Mucosa of descending colon (tissue), 3 donors: ENCODE results near the gene FBXO15. TPM values are rescaled to one million over a fixed set of nuclear protein-coding genes. Genes with fewer than 3 reads are reported as not detected.
A peak's percentile ranks its signal among the peaks of the same experiment; 100 is the strongest.

Experiments
- ATAC-seq: fragments of 200-7000 bp; cut with Tn5 transposase; one replicate; pipeline ENCODE4 v1.9.1; 2020; ENCODE audit warnings: mild to moderate bottlenecking, moderate library complexity
- DNase-seq, 3 donors: peaks; one replicate each; pipeline ENCODE4 v3.0.0-alpha.2; 2020
- H3K36me3 ChIP-seq: fragments of 200-600 bp; one replicate; pipeline ENCODE4 v1.8.0; 2021; ENCODE audit warnings: low read depth, mild to moderate bottlenecking
- H3K4me1 ChIP-seq: fragments of 200-600 bp; one replicate; pipeline ENCODE4 v1.8.0; 2021; ENCODE audit warnings: low read depth, mild to moderate bottlenecking
- H3K4me3 ChIP-seq: fragments of 200-600 bp; one replicate; pipeline ENCODE4 v1.8.0; 2021; ENCODE audit warnings: mild to moderate bottlenecking
- H3K9me3 ChIP-seq: fragments of 200-600 bp; one replicate; pipeline ENCODE4 v1.8.0; 2021; ENCODE audit warnings: mild to moderate bottlenecking
- CTCF ChIP-seq: fragments of 200-600 bp; IDR thresholded peaks from one replicate; pipeline ENCODE4 v1.8.0; 2022; ENCODE audit warnings: antibody characterized with exemption, mild to moderate bottlenecking
- intact Hi-C, 2 donors: fragments of 100-400 bp; cut with DNase I in 1 of 2; cut with micrococcal nuclease in 1 of 2; formaldehyde crosslinking; loops; one replicate each; pipeline versions ENCODE4 v1.11.0 to v1.11.1; 2022; cut with DNase I, micrococcal nuclease
- total RNA-seq, 3 donors: library from RNA; stranded (reverse); fragmentation: NEBNext Ultra II Directional in 2 of 3; extraction: Animal tissue kit (Norgen Biotek cat#: 25700) in 2 of 3; gene quantifications; one replicate each; pipeline versions ENCODE4 v1.2.1 to v1.2.4, GENCODE V29; 2021 to 2023
- donor health status: DM: no; HTN: no; CAD: no; lungs with moderate emphysema.
- donor health status: DM: no; HTN: no; CAD: no.
- donor health status: DM: no; HTN: yes; CAD: no.

FBXO15 gene
- total RNA-seq, 3 donors from 2014 or later, result 0.43 to 1.0 TPM; not detected in 1

- peak; percentile 51 for ATAC-seq
- no peak overlapping the region for H3K4me3 ChIP-seq
Observed at GRCh38 chr18:74171910-74172606, 24.4 kb upstream of the FBXO15 start.

GRCh38 chr18:74166386-74166785 is 18.8 kb upstream of the FBXO15 start:
- ATAC-seq (peak; percentile 80), DNase-seq (no peak)
- no peak overlapping the region for H3K4me3 ChIP-seq
- H3K36me3 ChIP-seq, result no peaks in the 10 kb centered on the region
- H3K9me3 ChIP-seq, result no peaks in the 10 kb centered on the region
- H3K4me1 ChIP-seq, result no peaks in the 10 kb centered on the region
- intact Hi-C loops, result no loop called here
- no peak for TF ChIP-seq CTCF

More at GRCh38 chr18:74171910-74172606, 24.4 kb upstream of the FBXO15 start:
- Histone ChIP-seq H3K9me3 (no peaks in the 10 kb centered on the region), H3K4me1 (no peaks in the 10 kb centered on the region), H3K36me3 (no peaks in the 10 kb centered on the region)
- DNase-seq, result no peak
- TF ChIP-seq CTCF, result no peak
- intact Hi-C loops, result no loop called here

DNA sequence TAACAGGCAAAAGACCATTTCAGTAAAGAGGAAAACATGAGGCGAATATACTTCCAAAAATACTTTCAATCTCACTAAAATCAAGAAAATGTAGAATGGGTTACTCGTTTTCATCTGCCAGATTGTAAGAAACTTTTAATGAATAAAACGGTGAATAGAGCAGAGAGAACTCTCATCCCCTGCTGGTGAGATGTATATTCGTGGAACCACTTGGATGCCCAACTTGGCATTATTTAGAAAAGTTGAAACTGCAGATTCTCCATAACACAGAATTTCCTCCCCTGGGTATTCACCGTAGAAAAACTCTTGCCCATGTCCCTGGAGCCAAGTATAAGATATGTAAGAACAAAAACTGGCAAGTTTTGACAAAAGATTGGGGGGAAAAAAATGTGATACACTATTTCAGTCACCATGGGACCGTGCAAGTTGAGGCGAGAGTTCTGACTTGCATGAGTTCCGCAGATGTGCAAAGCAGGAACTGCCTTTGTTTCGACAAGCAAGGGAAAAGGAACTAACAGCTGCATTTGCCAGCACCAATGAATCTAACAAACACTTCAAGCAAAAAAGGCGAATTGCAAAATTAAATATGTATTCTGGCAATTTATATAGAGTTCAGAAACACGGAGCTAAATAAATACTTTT is 15.5 kb upstream of the FBXO15 start:
- ATAC-seq (no peak), DNase-seq (no peak)
- Histone ChIP-seq H3K36me3 (no peaks in the 10 kb centered on the region), H3K9me3 (no peaks in the 10 kb centered on the region), H3K4me1 (no peaks in the 10 kb centered on the region), H3K4me3 (no peak overlapping the region)
- no peak for TF ChIP-seq CTCF
- intact Hi-C loops, result no loop called here

GRCh38 chr18:74155276-74155675 is 7.6 kb upstream of the FBXO15 start:
- DNase-seq (no peak), ATAC-seq (no peak)
- no peaks in the 10 kb centered on the region for H3K9me3 ChIP-seq
- peaks cover 6% of the 10 kb centered on the region for H3K36me3 ChIP-seq
- H3K4me3 ChIP-seq, result no peak overlapping the region
- H3K4me1 ChIP-seq, result no peaks in the 10 kb centered on the region
- no peak for TF ChIP-seq CTCF
- intact Hi-C loops, result no loop called here

- no peak for TF ChIP-seq CTCF
- Histone ChIP-seq H3K4me3 (no peak overlapping the region), H3K9me3 (no peaks in the 10 kb centered on the region), H3K4me1 (peaks cover 5% of the 10 kb centered on the region), H3K36me3 (peaks cover 6% of the 10 kb centered on the region)
- DNase-seq (no peak), ATAC-seq (no peak)
- intact Hi-C loops, result no loop called here
Observed at GRCh38 chr18:74154716-74155115, 7.1 kb upstream of the FBXO15 start.
